ENCODE measurements around the gene SNX30. TPM values are rescaled to one million over a fixed set of nuclear protein-coding genes. Genes with fewer than 3 reads are reported as not detected.

The SNX30 gene
- total and polyA plus RNA-seq, 7 donors: 0.55 to 2.8 (median 1.6) TPM

GRCh38 chr9:112892981-112893380 lies 142.4 kb downstream of the SNX30 start:
- 83 to 89% (median 85%) methylated on average over 2 of the region's 2 CpGs for WGBS, 3 donors

DNA sequence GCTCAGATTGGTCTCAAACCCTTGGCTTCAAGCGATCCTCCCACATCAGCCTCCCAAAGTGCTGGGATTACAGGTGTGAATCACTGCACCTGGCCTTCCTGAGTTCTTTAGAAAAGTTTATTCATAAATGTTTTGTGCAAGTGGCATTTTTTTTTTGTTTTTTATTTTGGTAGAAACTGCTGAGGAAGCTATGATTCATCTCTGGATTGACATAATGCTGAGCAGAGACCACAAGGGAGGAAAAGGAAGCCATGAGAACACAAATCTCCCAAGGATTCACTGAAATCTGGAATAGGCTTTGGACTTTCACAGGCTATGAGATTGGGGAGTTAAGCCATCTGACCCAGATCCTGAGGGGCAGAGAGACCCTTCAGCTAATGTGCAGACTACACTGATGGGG lies 143.5 kb downstream of the SNX30 start:
- intact Hi-C loops (cut with DNase I): no loop called here
- DNase-seq: no peak
- 87 to 96% (median 88%) methylated on average over 1 of the region's 1 CpG for WGBS, 3 donors
- no peak for TF ChIP-seq CTCF (IDR thresholded peaks at IDR 0.05)
- H3K36me3 ChIP-seq (ENCODE audit: insufficient read depth in 1 of 2, low read depth in 1 of 2): no peaks in the 10 kb centered on the region
- no peaks in the 10 kb centered on the region for H3K9me3 ChIP-seq
- no peaks in the 10 kb centered on the region for H3K27me3 ChIP-seq (ENCODE audit: insufficient read depth in 3 of 3, low read length in 2 of 3)
- no peak for ATAC-seq
- no peak overlapping the region for H3K4me3 ChIP-seq
- no peak overlapping the region for H3K27ac ChIP-seq
- no peaks in the 10 kb centered on the region for H3K4me1 ChIP-seq

More at GRCh38 chr9:112892981-112893380, 142.4 kb downstream of the SNX30 start:
- ATAC-seq: no peak
- TF ChIP-seq CTCF (IDR thresholded peaks at IDR 0.05): no peak
- Histone ChIP-seq H3K4me3 (no peak overlapping the region), H3K27ac (no peak overlapping the region), H3K4me1 (no peaks in the 10 kb centered on the region), H3K36me3 (ENCODE audit: insufficient read depth in 1 of 2, low read depth in 1 of 2) (no peaks in the 10 kb centered on the region), H3K27me3 (ENCODE audit: insufficient read depth in 3 of 3, low read length in 2 of 3) (no peaks in the 10 kb centered on the region), H3K9me3 (no peaks in the 10 kb centered on the region)
- intact Hi-C loops (cut with DNase I): no loop called here
- no peak for DNase-seq

GRCh38 chr9:112894699-112895098 lies 144.1 kb downstream of the SNX30 start:
- Histone ChIP-seq H3K27ac (no peak overlapping the region), H3K27me3 (ENCODE audit: insufficient read depth in 3 of 3, low read length in 2 of 3) (no peaks in the 10 kb centered on the region), H3K4me1 (no peaks in the 10 kb centered on the region), H3K4me3 (no peak overlapping the region), H3K36me3 (ENCODE audit: insufficient read depth in 1 of 2, low read depth in 1 of 2) (no peaks in the 10 kb centered on the region), H3K9me3 (no peaks in the 10 kb centered on the region)
- WGBS, 3 donors: 87 to 95% (median 89%) methylated on average over 1 of the region's 1 CpG
- DNase-seq (no peak), ATAC-seq (no peak)
- intact Hi-C loops (cut with DNase I): no loop called here
- no peak for TF ChIP-seq CTCF (IDR thresholded peaks at IDR 0.05)

DNA sequence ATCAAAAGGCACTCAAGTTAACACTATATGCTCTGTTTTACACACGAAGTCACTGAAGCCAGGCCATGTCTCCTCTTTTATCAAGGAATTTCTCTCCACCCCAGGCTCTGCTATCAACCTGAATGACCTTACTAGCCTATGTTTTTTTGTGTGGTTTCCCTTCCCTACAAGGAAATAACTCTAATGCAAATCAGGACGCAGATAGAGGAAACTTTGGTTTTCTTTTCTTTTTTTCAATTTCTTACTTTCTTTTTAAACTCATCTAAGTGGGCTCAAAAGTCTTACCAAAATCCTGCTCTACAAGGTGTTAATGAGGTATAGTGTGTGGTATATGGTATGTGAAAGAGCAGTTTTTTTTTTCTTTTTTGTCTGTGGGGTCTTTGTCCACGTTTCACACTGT lies 145.6 kb downstream of the SNX30 start:
- H3K4me3 ChIP-seq: no peak overlapping the region
- no peaks in the 10 kb centered on the region for H3K36me3 ChIP-seq (ENCODE audit: insufficient read depth in 1 of 2, low read depth in 1 of 2)
- ATAC-seq: no peak
- intact Hi-C loops (cut with DNase I): no loop called here
- no peaks in the 10 kb centered on the region for H3K9me3 ChIP-seq
- 47 to 59% (median 50%) methylated on average over 3 of the region's 3 CpGs for WGBS, 3 donors
- H3K4me1 ChIP-seq: no peaks in the 10 kb centered on the region
- no peak for DNase-seq
- H3K27ac ChIP-seq: no peak overlapping the region
- no peaks in the 10 kb centered on the region for H3K27me3 ChIP-seq (ENCODE audit: insufficient read depth in 3 of 3, low read length in 2 of 3)
- TF ChIP-seq CTCF (IDR thresholded peaks at IDR 0.05): no peak

- no peak for TF ChIP-seq CTCF (IDR thresholded peaks at IDR 0.05)
- Histone ChIP-seq H3K9me3 (no peaks in the 10 kb centered on the region), H3K4me3 (no peak overlapping the region), H3K27ac (no peak overlapping the region), H3K4me1 (no peaks in the 10 kb centered on the region), H3K36me3 (ENCODE audit: insufficient read depth in 1 of 2, low read depth in 1 of 2) (no peaks in the 10 kb centered on the region), H3K27me3 (ENCODE audit: insufficient read depth in 3 of 3, low read length in 2 of 3) (no peaks in the 10 kb centered on the region)
- no peak for ATAC-seq
- no peak for DNase-seq
- 53 to 64% (median 60%) methylated on average over 6 of the region's 6 CpGs for WGBS, 3 donors
- intact Hi-C loops (cut with DNase I): no loop called here
These were observed 148.3 kb downstream of the SNX30 start for GRCh38 chr9:112898872-112899311.

Data from psoas muscle (tissue), 8 donors.